Measurements from ENCODE around the gene REXO4. TPM values are rescaled to one million over a fixed set of nuclear protein-coding genes. Genes with fewer than 3 reads are reported as not detected.

Gene REXO4
- total RNA-seq, 2 experiments from 2014 or later: 35.7 to 45.5 TPM

DNA sequence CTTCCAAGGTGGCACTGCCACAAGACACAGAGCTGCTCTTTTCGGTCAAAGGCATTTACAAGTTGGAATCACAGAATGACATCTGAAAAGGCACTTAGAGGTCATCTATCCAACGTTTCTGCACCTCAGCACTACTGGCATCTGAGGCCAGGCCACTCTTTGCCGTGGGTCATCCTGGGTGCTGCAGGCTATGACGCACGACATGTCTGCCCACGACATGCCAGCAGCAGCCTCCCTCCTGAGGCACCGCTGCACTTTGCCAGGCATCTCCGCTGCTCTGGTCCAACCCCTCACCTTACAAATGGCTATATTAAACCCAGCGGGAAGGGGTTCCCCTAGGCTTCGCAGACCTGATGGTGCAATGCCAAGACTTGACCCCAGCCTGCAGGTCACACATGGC is 50.0 kb downstream of the REXO4 start:
- H3K79me2 ChIP-seq (ENCODE audit: insufficient read depth, low read depth, low read length): peaks cover 45% of the 10 kb centered on the region
- DNase-seq (ENCODE audit: low spot score): no peak
- peaks cover 92% of the 10 kb centered on the region for H3K36me3 ChIP-seq (ENCODE audit: insufficient read depth, low read length)
- peaks cover 16% of the 10 kb centered on the region; the same call in 1 of the 2 replicates for H4K20me1 ChIP-seq (ENCODE audit: insufficient read depth, low read length)
- intact Hi-C loops (cut with micrococcal nuclease; ENCODE audit: unreplicated experiment): no loop called here
- H3K9me2 ChIP-seq (ENCODE audit: insufficient read depth, low read length): no peaks in the 10 kb centered on the region
- no peak for TF ChIP-seq EZH2phosphoT487 (IDR thresholded peaks at IDR 0.05; ENCODE audit: borderline replicate concordance, low read depth, low read length)
- ChIA-PET POLR2A (no interaction called here), CTCF (ENCODE audit: unreplicated experiment) (no interaction called here)
- no peak overlapping the region for H3K4me3 ChIP-seq (ENCODE audit: low read depth, low read length, poor library complexity, severe bottlenecking)
- no peak overlapping the region for H3K27ac ChIP-seq (ENCODE audit: low read depth, low read length, poor library complexity, severe bottlenecking)
- H3K9me3 ChIP-seq (ENCODE audit: low read length): no peaks in the 10 kb centered on the region
- H3K4me2 ChIP-seq (ENCODE audit: low read length): no peak overlapping the region
- peaks cover 26% of the 10 kb centered on the region for H3K4me1 ChIP-seq (ENCODE audit: insufficient read depth, low read length, poor library complexity, severe bottlenecking)
- H2AFZ ChIP-seq (ENCODE audit: low read length): no peak overlapping the region
- BruUV-seq (replicated peaks): no TSS peak

DNA sequence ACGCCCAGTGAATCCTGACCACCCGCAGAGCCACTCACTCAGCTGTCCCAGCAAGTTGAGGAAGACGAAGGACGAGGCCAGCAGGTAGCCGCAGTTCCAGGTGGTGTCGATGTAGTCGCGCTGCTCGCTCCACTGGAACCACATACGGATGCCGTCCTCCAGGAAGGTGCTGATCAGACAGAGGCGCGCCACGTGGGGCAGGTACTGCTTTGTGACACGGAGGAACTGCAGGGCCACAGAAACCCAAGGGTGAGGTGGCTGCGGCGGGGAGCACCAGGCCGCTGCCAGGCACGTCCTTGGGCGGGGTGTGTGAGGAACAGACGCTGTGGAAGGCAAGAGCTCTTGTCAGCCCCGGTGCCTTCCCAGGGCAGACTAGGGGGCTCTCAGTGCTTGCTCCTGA is 50.6 kb downstream of the REXO4 start:
- intact Hi-C loops (cut with micrococcal nuclease; ENCODE audit: unreplicated experiment): no loop called here
- Histone ChIP-seq H3K79me2 (ENCODE audit: insufficient read depth, low read depth, low read length) (peaks cover 40% of the 10 kb centered on the region), H3K4me2 (ENCODE audit: low read length) (no peak overlapping the region), H4K20me1 (ENCODE audit: insufficient read depth, low read length) (peaks cover 14% of the 10 kb centered on the region; the same call in 1 of the 2 replicates), H3K36me3 (ENCODE audit: insufficient read depth, low read length) (peaks cover 92% of the 10 kb centered on the region), H3K27ac (ENCODE audit: low read depth, low read length, poor library complexity, severe bottlenecking) (no peak overlapping the region), H3K9me2 (ENCODE audit: insufficient read depth, low read length) (no peaks in the 10 kb centered on the region), H3K4me1 (ENCODE audit: insufficient read depth, low read length, poor library complexity, severe bottlenecking) (peaks cover 22% of the 10 kb centered on the region), H2AFZ (ENCODE audit: low read length) (no peak overlapping the region), H3K9me3 (ENCODE audit: low read length) (no peaks in the 10 kb centered on the region), H3K4me3 (ENCODE audit: low read depth, low read length, poor library complexity, severe bottlenecking) (no peak overlapping the region)
- DNase-seq (ENCODE audit: low spot score): no peak
- ChIA-PET POLR2A (no interaction called here), CTCF (ENCODE audit: unreplicated experiment) (no interaction called here)
- TF ChIP-seq, protein P1, sequence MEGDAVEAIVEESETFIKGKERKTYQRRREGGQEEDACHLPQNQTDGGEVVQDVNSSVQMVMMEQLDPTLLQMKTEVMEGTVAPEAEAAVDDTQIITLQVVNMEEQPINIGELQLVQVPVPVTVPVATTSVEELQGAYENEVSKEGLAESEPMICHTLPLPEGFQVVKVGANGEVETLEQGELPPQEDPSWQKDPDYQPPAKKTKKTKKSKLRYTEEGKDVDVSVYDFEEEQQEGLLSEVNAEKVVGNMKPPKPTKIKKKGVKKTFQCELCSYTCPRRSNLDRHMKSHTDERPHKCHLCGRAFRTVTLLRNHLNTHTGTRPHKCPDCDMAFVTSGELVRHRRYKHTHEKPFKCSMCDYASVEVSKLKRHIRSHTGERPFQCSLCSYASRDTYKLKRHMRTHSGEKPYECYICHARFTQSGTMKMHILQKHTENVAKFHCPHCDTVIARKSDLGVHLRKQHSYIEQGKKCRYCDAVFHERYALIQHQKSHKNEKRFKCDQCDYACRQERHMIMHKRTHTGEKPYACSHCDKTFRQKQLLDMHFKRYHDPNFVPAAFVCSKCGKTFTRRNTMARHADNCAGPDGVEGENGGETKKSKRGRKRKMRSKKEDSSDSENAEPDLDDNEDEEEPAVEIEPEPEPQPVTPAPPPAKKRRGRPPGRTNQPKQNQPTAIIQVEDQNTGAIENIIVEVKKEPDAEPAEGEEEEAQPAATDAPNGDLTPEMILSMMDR (conservative IDR thresholded peaks at IDR 0.05; ENCODE audit: low read length): no peak
- no peak for TF ChIP-seq EZH2phosphoT487 (IDR thresholded peaks at IDR 0.05; ENCODE audit: borderline replicate concordance, low read depth, low read length)
- no TSS peak for BruUV-seq (replicated peaks)

DNA sequence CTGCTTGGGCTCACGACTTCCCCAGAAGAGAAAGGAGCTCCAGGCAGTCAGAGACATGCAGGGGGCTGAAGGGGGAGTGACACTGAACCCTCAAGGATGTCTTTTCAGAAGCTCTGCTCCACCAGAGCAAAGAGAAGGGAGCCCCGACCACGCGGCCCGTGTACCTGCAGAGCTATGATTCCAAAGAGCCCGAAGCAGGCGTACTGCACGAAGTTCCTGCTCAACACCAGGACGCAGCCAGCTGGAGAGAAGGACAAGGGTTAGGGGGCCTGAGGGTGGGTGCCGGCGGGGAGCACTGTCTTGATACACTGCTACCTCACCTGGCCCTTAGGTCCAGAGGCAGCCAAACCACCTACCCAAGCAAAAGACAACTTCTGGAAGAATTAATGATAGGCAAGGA is 51.4 kb downstream of the REXO4 start:
- intact Hi-C loops (cut with micrococcal nuclease; ENCODE audit: unreplicated experiment): no loop called here
- no peak overlapping the region for H2AFZ ChIP-seq (ENCODE audit: low read length)
- ChIA-PET POLR2A (no interaction called here), CTCF (ENCODE audit: unreplicated experiment) (no interaction called here)
- H3K79me2 ChIP-seq (ENCODE audit: insufficient read depth, low read depth, low read length): peaks cover 32% of the 10 kb centered on the region; the same call in 1 of the 2 replicates
- H3K36me3 ChIP-seq (ENCODE audit: insufficient read depth, low read length): peaks cover 92% of the 10 kb centered on the region
- no TSS peak for BruUV-seq (replicated peaks)
- peaks cover 14% of the 10 kb centered on the region for H3K4me1 ChIP-seq (ENCODE audit: insufficient read depth, low read length, poor library complexity, severe bottlenecking)
- DNase-seq (ENCODE audit: low spot score): no peak
- H3K4me3 ChIP-seq (ENCODE audit: low read depth, low read length, poor library complexity, severe bottlenecking): no peak overlapping the region
- H3K27ac ChIP-seq (ENCODE audit: low read depth, low read length, poor library complexity, severe bottlenecking): no peak overlapping the region
- no peaks in the 10 kb centered on the region for H3K9me2 ChIP-seq (ENCODE audit: insufficient read depth, low read length)
- H3K9me3 ChIP-seq (ENCODE audit: low read length): no peaks in the 10 kb centered on the region
- no peak overlapping the region for H3K4me2 ChIP-seq (ENCODE audit: low read length)
- TF ChIP-seq, protein P1 (conservative IDR thresholded peaks at IDR 0.05; ENCODE audit: low read length): no peak
- no peak for TF ChIP-seq EZH2phosphoT487 (IDR thresholded peaks at IDR 0.05; ENCODE audit: borderline replicate concordance, low read depth, low read length)
- peaks cover 10% of the 10 kb centered on the region; the same call in 1 of the 2 replicates for H4K20me1 ChIP-seq (ENCODE audit: insufficient read depth, low read length)
